Measurements from ENCODE around the gene SLC16A7.

SLC16A7 gene, protein sequence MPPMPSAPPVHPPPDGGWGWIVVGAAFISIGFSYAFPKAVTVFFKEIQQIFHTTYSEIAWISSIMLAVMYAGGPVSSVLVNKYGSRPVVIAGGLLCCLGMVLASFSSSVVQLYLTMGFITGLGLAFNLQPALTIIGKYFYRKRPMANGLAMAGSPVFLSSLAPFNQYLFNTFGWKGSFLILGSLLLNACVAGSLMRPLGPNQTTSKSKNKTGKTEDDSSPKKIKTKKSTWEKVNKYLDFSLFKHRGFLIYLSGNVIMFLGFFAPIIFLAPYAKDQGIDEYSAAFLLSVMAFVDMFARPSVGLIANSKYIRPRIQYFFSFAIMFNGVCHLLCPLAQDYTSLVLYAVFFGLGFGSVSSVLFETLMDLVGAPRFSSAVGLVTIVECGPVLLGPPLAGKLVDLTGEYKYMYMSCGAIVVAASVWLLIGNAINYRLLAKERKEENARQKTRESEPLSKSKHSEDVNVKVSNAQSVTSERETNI

DNA sequence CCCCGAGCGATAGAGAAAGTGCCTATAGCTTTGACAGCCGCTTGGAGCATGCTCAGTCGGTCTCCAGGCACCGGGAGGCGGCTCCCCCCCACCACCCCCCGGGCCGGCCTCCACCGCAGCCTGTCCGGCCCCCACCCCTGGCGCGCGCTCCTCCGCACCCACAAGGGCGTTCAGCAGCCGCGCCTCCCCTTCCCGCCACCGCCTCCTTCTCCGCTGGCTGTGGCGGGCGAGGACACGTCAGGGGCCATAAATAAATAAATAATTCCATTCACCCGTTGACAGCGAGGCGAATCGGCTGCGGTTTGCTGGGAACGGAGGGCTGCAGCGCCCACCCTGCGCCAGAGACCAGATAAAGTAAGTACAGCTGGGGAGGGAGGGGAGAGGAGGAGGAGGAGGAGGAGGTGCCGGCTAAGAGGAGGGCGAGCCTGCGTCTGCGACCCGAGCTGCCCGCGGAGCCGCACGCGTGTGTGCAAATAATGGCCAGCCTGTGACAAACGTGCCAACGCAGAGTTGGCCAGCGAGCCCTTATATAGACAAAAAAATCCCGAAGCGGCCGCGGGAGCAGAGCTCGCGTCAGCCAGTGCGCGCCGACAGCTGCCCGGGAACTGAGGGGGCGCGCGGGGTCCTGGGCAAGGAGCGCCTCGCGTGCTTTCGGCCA, at the start of gene SLC16A7:
SLC16A7 (plus strand) TSS at position 147 of the 658 bp plus-strand sequence. CDS start 108,773 bp downstream, outside the sequence.
- DNase-seq (ENCODE audit: low read depth): peak; percentile 91

DNA sequence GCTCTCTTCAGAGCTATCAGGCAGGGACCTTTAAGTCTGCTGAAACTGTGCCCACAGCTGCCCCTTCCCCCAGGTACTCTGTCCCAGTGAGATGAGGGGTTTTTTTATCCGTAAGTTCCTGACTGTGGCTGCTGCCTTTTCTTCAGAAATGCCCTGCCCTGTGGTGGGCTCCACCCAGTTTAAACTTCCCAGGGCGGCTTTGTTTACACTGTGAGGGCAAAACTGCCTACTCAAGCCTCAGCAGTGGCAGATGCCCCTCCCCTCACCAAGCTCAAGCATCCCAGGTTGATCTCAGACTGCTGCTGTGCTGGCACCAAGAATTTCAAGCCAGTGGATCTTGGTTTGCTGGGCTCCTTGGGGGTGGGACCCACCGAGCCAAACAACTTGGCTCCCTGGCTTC, 46.9 kb upstream of the SLC16A7 start:
- TF ChIP-seq POLR2A (IDR thresholded peaks at IDR 0.05; ENCODE audit: extremely low read depth, insufficient read length) (no peak), MAX (IDR thresholded peaks at IDR 0.05; ENCODE audit: low read depth, low read length) (no peak)
- TF ChIP-seq, protein P1, sequence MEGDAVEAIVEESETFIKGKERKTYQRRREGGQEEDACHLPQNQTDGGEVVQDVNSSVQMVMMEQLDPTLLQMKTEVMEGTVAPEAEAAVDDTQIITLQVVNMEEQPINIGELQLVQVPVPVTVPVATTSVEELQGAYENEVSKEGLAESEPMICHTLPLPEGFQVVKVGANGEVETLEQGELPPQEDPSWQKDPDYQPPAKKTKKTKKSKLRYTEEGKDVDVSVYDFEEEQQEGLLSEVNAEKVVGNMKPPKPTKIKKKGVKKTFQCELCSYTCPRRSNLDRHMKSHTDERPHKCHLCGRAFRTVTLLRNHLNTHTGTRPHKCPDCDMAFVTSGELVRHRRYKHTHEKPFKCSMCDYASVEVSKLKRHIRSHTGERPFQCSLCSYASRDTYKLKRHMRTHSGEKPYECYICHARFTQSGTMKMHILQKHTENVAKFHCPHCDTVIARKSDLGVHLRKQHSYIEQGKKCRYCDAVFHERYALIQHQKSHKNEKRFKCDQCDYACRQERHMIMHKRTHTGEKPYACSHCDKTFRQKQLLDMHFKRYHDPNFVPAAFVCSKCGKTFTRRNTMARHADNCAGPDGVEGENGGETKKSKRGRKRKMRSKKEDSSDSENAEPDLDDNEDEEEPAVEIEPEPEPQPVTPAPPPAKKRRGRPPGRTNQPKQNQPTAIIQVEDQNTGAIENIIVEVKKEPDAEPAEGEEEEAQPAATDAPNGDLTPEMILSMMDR (IDR thresholded peaks at IDR 0.05; ENCODE audit: low read depth, low read length): no peak
- no peak overlapping the region for H3K4me3 ChIP-seq (ENCODE audit: low read depth, low read length)
- no peak for DNase-seq (ENCODE audit: low read depth)

More for the DNA sequence above, at the start of gene SLC16A7:
- H3K4me3 ChIP-seq (ENCODE audit: low read depth, low read length): peak within 1 kb of the TSS; percentile 84
- TF ChIP-seq, protein P1 (IDR thresholded peaks at IDR 0.05; ENCODE audit: low read depth, low read length): no peak
- TF ChIP-seq POLR2A (IDR thresholded peaks at IDR 0.05; ENCODE audit: extremely low read depth, insufficient read length) (no peak), MYC (IDR thresholded peaks at IDR 0.05; ENCODE audit: low read depth, low read length) (no peak), MAX (IDR thresholded peaks at IDR 0.05; ENCODE audit: low read depth, low read length) (no peak)

DNA sequence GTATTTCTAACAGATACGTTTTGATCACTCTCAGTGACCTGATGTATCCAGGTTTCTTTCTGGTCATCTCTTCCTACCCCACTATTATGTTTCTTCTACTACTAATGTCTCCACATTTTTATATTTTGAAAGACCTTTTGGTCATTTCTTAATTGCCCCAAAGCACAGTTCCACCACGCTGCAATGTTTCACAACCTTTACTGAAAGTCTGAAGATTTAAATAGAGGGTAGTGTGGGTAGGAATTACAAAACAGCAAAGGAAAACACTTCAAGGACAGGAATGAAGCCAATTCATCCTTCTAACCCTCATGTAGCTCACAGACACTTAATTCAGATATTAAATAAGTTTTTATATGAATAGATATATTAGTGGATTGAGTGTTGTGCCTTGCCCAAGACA, 36.1 kb upstream of the SLC16A7 start:
- TF ChIP-seq POLR2A (IDR thresholded peaks at IDR 0.05; ENCODE audit: extremely low read depth, insufficient read length) (no peak), MAX (IDR thresholded peaks at IDR 0.05; ENCODE audit: low read depth, low read length) (no peak), MYC (IDR thresholded peaks at IDR 0.05; ENCODE audit: low read depth, low read length) (no peak)
- TF ChIP-seq, protein P1 (IDR thresholded peaks at IDR 0.05; ENCODE audit: low read depth, low read length): no peak
- DNase-seq (ENCODE audit: low read depth): no peak
- no peak overlapping the region for H3K4me3 ChIP-seq (ENCODE audit: low read depth, low read length)

GRCh38 chr12:59570145-59570544, 25.7 kb upstream of the SLC16A7 start:
- H3K4me3 ChIP-seq (ENCODE audit: low read depth, low read length): no peak overlapping the region
- DNase-seq (ENCODE audit: low read depth): no peak
- TF ChIP-seq MAX (IDR thresholded peaks at IDR 0.05; ENCODE audit: low read depth, low read length): no peak

GRCh38 chr12:59574406-59574805, 21.4 kb upstream of the SLC16A7 start:
- TF ChIP-seq MYC (IDR thresholded peaks at IDR 0.05; ENCODE audit: low read depth, low read length) (no peak), POLR2A (IDR thresholded peaks at IDR 0.05; ENCODE audit: extremely low read depth, insufficient read length) (no peak), MAX (IDR thresholded peaks at IDR 0.05; ENCODE audit: low read depth, low read length) (no peak)
- TF ChIP-seq, protein P1 (IDR thresholded peaks at IDR 0.05; ENCODE audit: low read depth, low read length): no peak
- DNase-seq (ENCODE audit: low read depth): no peak
- H3K4me3 ChIP-seq (ENCODE audit: low read depth, low read length): no peak overlapping the region

- TF ChIP-seq MAX (IDR thresholded peaks at IDR 0.05; ENCODE audit: low read depth, low read length): no peak
- TF ChIP-seq, protein P1 (IDR thresholded peaks at IDR 0.05; ENCODE audit: low read depth, low read length): no peak
- TF ChIP-seq MYC (IDR thresholded peaks at IDR 0.05; ENCODE audit: low read depth, low read length): no peak
- DNase-seq (ENCODE audit: low read depth): no peak
Observed at GRCh38 chr12:59575826-59576225, 20.0 kb upstream of the SLC16A7 start.

More at GRCh38 chr12:59575826-59576225, 20.0 kb upstream of the SLC16A7 start:
- H3K4me3 ChIP-seq (ENCODE audit: low read depth, low read length): no peak overlapping the region
